HCT116 (cell line): ENCODE data around the gene HINT2. TPM values are rescaled to one million over a fixed set of nuclear protein-coding genes. Genes with fewer than 3 reads are reported as not detected.

Experiments used
- ATAC-seq: fragments of 200-7000 bp; cut with Tn5 transposase; 2 replicates; pipeline ENCODE4 v1.9.1; 2020; ENCODE audit warnings: mild to moderate bottlenecking, moderate library complexity
- BruUV-seq: library from RNA; stranded (reverse); fragments of 400-500 nt; replicated peaks from 2 replicates; lab custom pipeline; 2021; lab: Mats Ljungman, UMichigan
- CTCF ChIA-PET: fragments of 300-600 bp; sonication (Branson Sonifier 250); formaldehyde crosslinking; loops from one replicate; lab custom pipeline; 2021; ENCODE audit warnings: antibody characterized with exemption; lab: Charles Lee
- POLR2A ChIA-PET: fragments of 300-600, 350-600 bp; sonication (Branson Sonifier 250); formaldehyde crosslinking; loops from one replicate; lab custom pipeline; 2021; ENCODE audit warnings: antibody characterized with exemption; lab: Charles Lee
- RAD21 ChIA-PET, 2 experiments: fragments of 300-600 bp; sonication (Branson Sonifier 250); formaldehyde crosslinking; loops; one replicate each; lab custom pipeline; 2023; ENCODE audit warnings: low total read pairs in 2 of 2; ENCODE audit not compliant: uncharacterized antibody in 2 of 2, unreplicated experiment in 2 of 2, low non-redundant PET in 1 of 2; lab: Charles Lee
- DNase-seq: peaks from one replicate; pipeline ENCODE4 v3.0.0-alpha.2; 2010; ENCODE audit warnings: low read depth, low spot score
- H2AFZ ChIP-seq: fragments of 200-600 bp; shearing (Covaris generic), sonication (generic); 2 replicates; pipeline ENCODE4 v1.6.1; 2017; ENCODE audit warnings: low read depth, mixed run types, mixed read lengths, antibody characterized with exemption, low read length; ENCODE audit not compliant: poor library complexity, severe bottlenecking
- H3K27ac ChIP-seq: 2 replicates; pipeline ENCODE4 v1.5.1; 2012; ENCODE audit warnings: low read depth, low read length
- H3K27me3 ChIP-seq: fragments of 200-600 bp; sonication (generic); 2 replicates; pipeline ENCODE4 v1.6.1; 2016; ENCODE audit warnings: mixed run types, low read length, mixed read lengths; ENCODE audit not compliant: insufficient read depth
- H3K36me3 ChIP-seq, 2 experiments: fragments of 200-500 bp in 1 of 2; fragments of 200-600 bp in 1 of 2; sonication (Bioruptor generic) in 1 of 2; sonication (generic) in 1 of 2; 2 replicates each; pipeline versions ENCODE4 v1.5.1 to v1.6.1; 2014 to 2016; ENCODE audit warnings: low read length in 2 of 2, inconsistent platforms in 1 of 2, mixed read lengths in 1 of 2, mixed run types in 1 of 2; ENCODE audit not compliant: insufficient read depth in 2 of 2, control insufficient read depth in 1 of 2
- H3K4me1 ChIP-seq, 2 experiments: fragments of 200-600 bp in 1 of 2; sonication (generic) in 1 of 2; 2 replicates each; pipeline versions ENCODE4 v1.5.1 to v1.6.1; 2012 to 2017; ENCODE audit warnings: low read length in 2 of 2, inconsistent platforms in 1 of 2, mild to moderate bottlenecking in 1 of 2, mixed read lengths in 1 of 2, mixed run types in 1 of 2, moderate library complexity in 1 of 2; ENCODE audit not compliant: insufficient read depth in 2 of 2, control insufficient read depth in 1 of 2
- H3K4me2 ChIP-seq: fragments of 200-600 bp; sonication (generic); 2 replicates; pipeline ENCODE4 v1.6.1; 2017; ENCODE audit warnings: mixed run types, low read length, mixed read lengths
- H3K4me3 ChIP-seq, 2 experiments: fragments of 200-600 bp in 1 of 2; sonication (generic) in 1 of 2; replicated peaks in 1 of 2; 2 replicates each; pipeline ENCODE4 v1.5.1; 2011 to 2016; ENCODE audit warnings: low read length in 2 of 2, control low read depth in 1 of 2, low read depth in 1 of 2, mild to moderate bottlenecking in 1 of 2, mixed read lengths in 1 of 2, mixed run types in 1 of 2
- H3K79me2 ChIP-seq: fragments of 200-600 bp; sonication (generic); 2 replicates; pipeline ENCODE4 v1.6.1; 2017; ENCODE audit warnings: mild to moderate bottlenecking, mixed run types, low read length, moderate library complexity, mixed read lengths; ENCODE audit not compliant: insufficient read depth
- H3K9ac ChIP-seq: fragments of 200-600 bp; sonication (generic); 2 replicates; pipeline ENCODE4 v1.6.1; 2016; ENCODE audit warnings: low read length, mixed read lengths
- H3K9me2 ChIP-seq: fragments of 200-600 bp; sonication (generic), shearing (Covaris generic); 2 replicates; pipeline ENCODE4 v1.6.1; 2017; ENCODE audit warnings: mixed run types, mild to moderate bottlenecking, moderate library complexity; ENCODE audit not compliant: insufficient read depth
- H3K9me3 ChIP-seq, 2 experiments: fragments of 200-500 bp in 1 of 2; fragments of 200-600 bp in 1 of 2; sonication (Bioruptor generic) in 1 of 2; sonication (generic) in 1 of 2; 2 replicates each; pipeline ENCODE4 v1.6.1; 2014 to 2017; ENCODE audit warnings: low read length in 2 of 2, mixed read lengths in 2 of 2, inconsistent platforms in 1 of 2, low read depth in 1 of 2, mild to moderate bottlenecking in 1 of 2, mixed run types in 1 of 2, moderate library complexity in 1 of 2; ENCODE audit not compliant: control insufficient read depth in 1 of 2, insufficient read depth in 1 of 2
- H4K20me1 ChIP-seq: fragments of 200-600 bp; sonication (generic), shearing (Covaris generic); 2 replicates; pipeline ENCODE4 v1.6.1; 2017; ENCODE audit warnings: mixed run types, mild to moderate bottlenecking, moderate library complexity; ENCODE audit not compliant: insufficient read depth
- CBX3 ChIP-seq: IDR thresholded peaks from 2 replicates; pipeline ENCODE4 v1.6.1; 2012; ENCODE audit warnings: low read depth
- CEBPB ChIP-seq: IDR thresholded peaks from 2 replicates; pipeline ENCODE4 v1.6.1; 2012; ENCODE audit warnings: low read depth
- EGR1 ChIP-seq: IDR thresholded peaks from 2 replicates; pipeline ENCODE4 v1.6.1; 2012; ENCODE audit warnings: low read depth
- ELF1 ChIP-seq: IDR thresholded peaks from 2 replicates; pipeline ENCODE4 v1.6.1; 2012; ENCODE audit warnings: low read depth, borderline replicate concordance
- EZH2 ChIP-seq: fragments of 200-600 bp; sonication (generic); IDR thresholded peaks from 2 replicates; pipeline ENCODE4 v1.6.1; 2017; ENCODE audit warnings: antibody characterized with exemption, mixed run types
- POLR2A ChIP-seq: IDR thresholded peaks from 2 replicates; pipeline ENCODE4 v1.7.0; 2011; ENCODE audit warnings: borderline replicate concordance; ENCODE audit not compliant: insufficient read depth, insufficient read length; ENCODE audit errors: extremely low read depth
- POLR2AphosphoS5 ChIP-seq: IDR thresholded peaks from 2 replicates; pipeline ENCODE4 v1.6.1; 2011; ENCODE audit warnings: mild to moderate bottlenecking, low read depth, low read length, moderate library complexity
- RAD21 ChIP-seq: IDR thresholded peaks from 2 replicates; pipeline ENCODE4 v1.6.1; 2012; ENCODE audit warnings: low read depth, mild to moderate bottlenecking
- SIN3A ChIP-seq: IDR thresholded peaks from 2 replicates; pipeline ENCODE4 v1.6.1; 2012; ENCODE audit warnings: low read depth
- YY1 ChIP-seq: IDR thresholded peaks from 2 replicates; pipeline ENCODE4 v1.6.1; 2011; ENCODE audit warnings: low read length, low read depth, moderate library complexity, mild to moderate bottlenecking; ENCODE audit not compliant: insufficient replicate concordance; ENCODE audit errors: extremely low read depth
- ZFX ChIP-seq: fragments of 450-650 bp; IDR thresholded peaks from 2 replicates; pipeline ENCODE4 v1.6.1; 2017
- intact Hi-C: fragments of 100-400 bp; cut with micrococcal nuclease; formaldehyde crosslinking; loops from 2 replicates; pipeline ENCODE4 v1.10.0; 2022
- total RNA-seq: library from RNA; stranded (reverse); gene quantifications from one replicate; pipeline ENCODE4 v1.2.1, GENCODE V29; 2021; ENCODE audit not compliant: unreplicated experiment
- TF ChIP-seq, protein P1 (sequence below), 3 experiments: fragments of 200-600 bp in 1 of 3; sonication (generic) in 1 of 3; IDR thresholded peaks in 2 of 3; conservative IDR thresholded peaks in 1 of 3; 2 replicates each; pipeline ENCODE4 v1.5.1; 2012 to 2017; ENCODE audit warnings: low read depth in 2 of 3, low read length in 2 of 3, antibody characterized with exemption in 1 of 3, borderline replicate concordance in 1 of 3, control low read depth in 1 of 3, mild to moderate bottlenecking in 1 of 3, mixed read lengths in 1 of 3, mixed run types in 1 of 3, moderate library complexity in 1 of 3; ENCODE audit not compliant: insufficient read depth in 1 of 3
- TF ChIP-seq, protein P2 (sequence below): IDR thresholded peaks from 2 replicates; pipeline ENCODE4 v1.6.1; 2012; ENCODE audit warnings: low read depth

HINT2 gene
- total RNA-seq, 1 experiment from 2014 or later, result 49.0 TPM

DNA sequence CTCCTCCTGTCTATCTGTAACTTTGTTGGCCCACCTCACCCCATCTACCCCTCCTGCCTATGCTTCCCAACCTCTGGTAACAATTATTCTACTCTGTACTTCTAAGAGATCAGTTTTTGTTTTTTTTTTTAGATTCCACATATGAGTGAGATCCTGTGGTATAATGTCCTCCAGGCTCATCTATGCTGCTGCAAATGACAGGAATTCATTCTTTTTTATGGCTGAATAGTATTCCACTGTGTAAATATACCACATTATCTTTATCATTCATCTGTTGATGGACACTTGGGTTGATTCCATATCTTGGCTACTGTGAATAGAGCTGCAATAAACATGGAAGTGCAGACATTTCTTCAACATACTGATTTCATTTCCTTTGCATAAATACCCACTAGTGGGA lies 31.4 kb downstream of the HINT2 start:
- BruUV-seq, result no TSS peak

GRCh38 chr9:35781066-35781465 lies 33.8 kb downstream of the HINT2 start:
- RAD21 ChIA-PET, result no interaction called here
- TF ChIP-seq POLR2AphosphoS5 (no peak), POLR2A (no peak), ELF1 (no peak), RAD21 (no peak), CEBPB (no peak), SIN3A (no peak), CBX3 (no peak), ZFX (no peak), EZH2 (no peak), YY1 (no peak), EGR1 (no peak)
- TF ChIP-seq, protein P1, sequence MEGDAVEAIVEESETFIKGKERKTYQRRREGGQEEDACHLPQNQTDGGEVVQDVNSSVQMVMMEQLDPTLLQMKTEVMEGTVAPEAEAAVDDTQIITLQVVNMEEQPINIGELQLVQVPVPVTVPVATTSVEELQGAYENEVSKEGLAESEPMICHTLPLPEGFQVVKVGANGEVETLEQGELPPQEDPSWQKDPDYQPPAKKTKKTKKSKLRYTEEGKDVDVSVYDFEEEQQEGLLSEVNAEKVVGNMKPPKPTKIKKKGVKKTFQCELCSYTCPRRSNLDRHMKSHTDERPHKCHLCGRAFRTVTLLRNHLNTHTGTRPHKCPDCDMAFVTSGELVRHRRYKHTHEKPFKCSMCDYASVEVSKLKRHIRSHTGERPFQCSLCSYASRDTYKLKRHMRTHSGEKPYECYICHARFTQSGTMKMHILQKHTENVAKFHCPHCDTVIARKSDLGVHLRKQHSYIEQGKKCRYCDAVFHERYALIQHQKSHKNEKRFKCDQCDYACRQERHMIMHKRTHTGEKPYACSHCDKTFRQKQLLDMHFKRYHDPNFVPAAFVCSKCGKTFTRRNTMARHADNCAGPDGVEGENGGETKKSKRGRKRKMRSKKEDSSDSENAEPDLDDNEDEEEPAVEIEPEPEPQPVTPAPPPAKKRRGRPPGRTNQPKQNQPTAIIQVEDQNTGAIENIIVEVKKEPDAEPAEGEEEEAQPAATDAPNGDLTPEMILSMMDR (IDR thresholded peaks at IDR 0.05 in 2 of 3, conservative IDR thresholded peaks at IDR 0.05 in 1 of 3; ENCODE audit: borderline replicate concordance in 1 of 3, insufficient read depth in 1 of 3, low read depth in 2 of 3, low read length in 2 of 3), result no peak

More for the DNA sequence above, 31.4 kb downstream of the HINT2 start:
- Histone ChIP-seq H3K36me3 (no peaks in the 10 kb centered on the region), H4K20me1 (no peaks in the 10 kb centered on the region), H2AFZ (no peak overlapping the region), H3K9me2 (no peaks in the 10 kb centered on the region), H3K79me2 (no peaks in the 10 kb centered on the region), H3K27ac (no peak overlapping the region), H3K27me3 (no peaks in the 10 kb centered on the region), H3K4me2 (no peak overlapping the region), H3K4me1 (no peaks in the 10 kb centered on the region), H3K9ac (no peak overlapping the region), H3K9me3 (no peaks in the 10 kb centered on the region), H3K4me3 (no peak overlapping the region)
- ATAC-seq (no peak), DNase-seq (no peak)
- CTCF ChIA-PET, result no interaction called here
- POLR2A ChIA-PET, result no interaction called here
- RAD21 ChIA-PET, result no interaction called here
- TF ChIP-seq EGR1 (0 out of 2 replicates have a peak, but pooled peaks have one; percentile 13), RAD21 (no peak), EZH2 (no peak)
- TF ChIP-seq, protein P2, sequence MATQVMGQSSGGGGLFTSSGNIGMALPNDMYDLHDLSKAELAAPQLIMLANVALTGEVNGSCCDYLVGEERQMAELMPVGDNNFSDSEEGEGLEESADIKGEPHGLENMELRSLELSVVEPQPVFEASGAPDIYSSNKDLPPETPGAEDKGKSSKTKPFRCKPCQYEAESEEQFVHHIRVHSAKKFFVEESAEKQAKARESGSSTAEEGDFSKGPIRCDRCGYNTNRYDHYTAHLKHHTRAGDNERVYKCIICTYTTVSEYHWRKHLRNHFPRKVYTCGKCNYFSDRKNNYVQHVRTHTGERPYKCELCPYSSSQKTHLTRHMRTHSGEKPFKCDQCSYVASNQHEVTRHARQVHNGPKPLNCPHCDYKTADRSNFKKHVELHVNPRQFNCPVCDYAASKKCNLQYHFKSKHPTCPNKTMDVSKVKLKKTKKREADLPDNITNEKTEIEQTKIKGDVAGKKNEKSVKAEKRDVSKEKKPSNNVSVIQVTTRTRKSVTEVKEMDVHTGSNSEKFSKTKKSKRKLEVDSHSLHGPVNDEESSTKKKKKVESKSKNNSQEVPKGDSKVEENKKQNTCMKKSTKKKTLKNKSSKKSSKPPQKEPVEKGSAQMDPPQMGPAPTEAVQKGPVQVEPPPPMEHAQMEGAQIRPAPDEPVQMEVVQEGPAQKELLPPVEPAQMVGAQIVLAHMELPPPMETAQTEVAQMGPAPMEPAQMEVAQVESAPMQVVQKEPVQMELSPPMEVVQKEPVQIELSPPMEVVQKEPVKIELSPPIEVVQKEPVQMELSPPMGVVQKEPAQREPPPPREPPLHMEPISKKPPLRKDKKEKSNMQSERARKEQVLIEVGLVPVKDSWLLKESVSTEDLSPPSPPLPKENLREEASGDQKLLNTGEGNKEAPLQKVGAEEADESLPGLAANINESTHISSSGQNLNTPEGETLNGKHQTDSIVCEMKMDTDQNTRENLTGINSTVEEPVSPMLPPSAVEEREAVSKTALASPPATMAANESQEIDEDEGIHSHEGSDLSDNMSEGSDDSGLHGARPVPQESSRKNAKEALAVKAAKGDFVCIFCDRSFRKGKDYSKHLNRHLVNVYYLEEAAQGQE, result no peak
- intact Hi-C loops, result no loop called here

More at GRCh38 chr9:35781066-35781465, 33.8 kb downstream of the HINT2 start:
- Histone ChIP-seq H3K79me2 (no peaks in the 10 kb centered on the region), H4K20me1 (no peaks in the 10 kb centered on the region), H3K4me2 (no peak overlapping the region), H3K4me1 (no peaks in the 10 kb centered on the region), H2AFZ (no peak overlapping the region), H3K36me3 (no peaks in the 10 kb centered on the region), H3K27me3 (no peaks in the 10 kb centered on the region), H3K4me3 (no peak overlapping the region), H3K9ac (no peak overlapping the region), H3K27ac (no peak overlapping the region), H3K9me2 (no peaks in the 10 kb centered on the region), H3K9me3 (no peaks in the 10 kb centered on the region)
- intact Hi-C loops, result no loop called here
- DNase-seq, result no peak
- POLR2A ChIA-PET, result no interaction called here
- BruUV-seq, result TSS peak; percentile 56
- no peak for ATAC-seq
- CTCF ChIA-PET, result no interaction called here
